ENCODE results near the gene SCYL3.
"Not testable (repeated sequence)": the region's sequence is repeated elsewhere in the genome, so short reads cannot be mapped to it uniquely, and the experiment has no call there.

Gene SCYL3

GRCh38 chr1:169835647-169836046, 58.0 kb downstream of the SCYL3 start:
- no peaks in the 10 kb centered on the region for H3K4me1 ChIP-seq (ENCODE audit: control insufficient read depth, low read depth, low read length)
- H3K9me3 ChIP-seq (ENCODE audit: control insufficient read depth, low read depth, low read length), result no peaks in the 10 kb centered on the region
- H3K27ac ChIP-seq (ENCODE audit: low read length), result no peak overlapping the region
- H3K4me3 ChIP-seq (ENCODE audit: low read length), result no peak overlapping the region
- H3K9ac ChIP-seq (ENCODE audit: low read length), result no peak overlapping the region
- H3K36me3 ChIP-seq (ENCODE audit: control insufficient read depth, low read depth, low read length), result peaks cover 51% of the 10 kb centered on the region
- H3K27me3 ChIP-seq (ENCODE audit: control insufficient read depth, insufficient read depth, low read length), result no peaks in the 10 kb centered on the region

GRCh38 chr1:169834869-169835268, 58.8 kb downstream of the SCYL3 start:
- no peak overlapping the region for H3K9ac ChIP-seq (ENCODE audit: low read length)
- no peaks in the 10 kb centered on the region for H3K4me1 ChIP-seq (ENCODE audit: control insufficient read depth, low read depth, low read length)
- H3K27me3 ChIP-seq (ENCODE audit: control insufficient read depth, insufficient read depth, low read length), result no peaks in the 10 kb centered on the region
- no peak overlapping the region for H3K27ac ChIP-seq (ENCODE audit: low read length)
- H3K4me3 ChIP-seq (ENCODE audit: low read length), result no peak overlapping the region
- peaks cover 57% of the 10 kb centered on the region for H3K36me3 ChIP-seq (ENCODE audit: control insufficient read depth, low read depth, low read length)
- no peaks in the 10 kb centered on the region for H3K9me3 ChIP-seq (ENCODE audit: control insufficient read depth, low read depth, low read length)

- Histone ChIP-seq H3K9ac (ENCODE audit: low read length) (no peak overlapping the region), H3K4me1 (ENCODE audit: control insufficient read depth, low read depth, low read length) (no peaks in the 10 kb centered on the region), H3K9me3 (ENCODE audit: control insufficient read depth, low read depth, low read length) (no peaks in the 10 kb centered on the region), H3K4me3 (ENCODE audit: low read length) (no peak overlapping the region), H3K27me3 (ENCODE audit: control insufficient read depth, insufficient read depth, low read length) (no peaks in the 10 kb centered on the region), H3K36me3 (ENCODE audit: control insufficient read depth, low read depth, low read length) (peaks cover 56% of the 10 kb centered on the region), H3K27ac (ENCODE audit: low read length) (no peak overlapping the region)
Measured at GRCh38 chr1:169833179-169833901, 60.4 kb downstream of the SCYL3 start.

- H3K4me1 ChIP-seq (ENCODE audit: control insufficient read depth, low read depth, low read length), result no peaks in the 10 kb centered on the region
- peaks cover 54% of the 10 kb centered on the region for H3K36me3 ChIP-seq (ENCODE audit: control insufficient read depth, low read depth, low read length)
- no peaks in the 10 kb centered on the region for H3K9me3 ChIP-seq (ENCODE audit: control insufficient read depth, low read depth, low read length)
- no peak overlapping the region for H3K27ac ChIP-seq (ENCODE audit: low read length)
- no peak overlapping the region for H3K4me3 ChIP-seq (ENCODE audit: low read length)
- H3K27me3 ChIP-seq (ENCODE audit: control insufficient read depth, insufficient read depth, low read length), result no peaks in the 10 kb centered on the region
- no peak overlapping the region for H3K9ac ChIP-seq (ENCODE audit: low read length)
Measured at GRCh38 chr1:169829671-169830070, 64.0 kb downstream of the SCYL3 start.

GRCh38 chr1:169824153-169824552, 69.5 kb downstream of the SCYL3 start:
- H3K4me1 ChIP-seq (ENCODE audit: control insufficient read depth, low read depth, low read length), result no peaks in the 10 kb centered on the region
- no peak overlapping the region for H3K9ac ChIP-seq (ENCODE audit: low read length)
- no peaks in the 10 kb centered on the region for H3K27me3 ChIP-seq (ENCODE audit: control insufficient read depth, insufficient read depth, low read length)
- H3K4me3 ChIP-seq (ENCODE audit: low read length), result no peak overlapping the region
- no peak overlapping the region for H3K27ac ChIP-seq (ENCODE audit: low read length)
- no peaks in the 10 kb centered on the region for H3K9me3 ChIP-seq (ENCODE audit: control insufficient read depth, low read depth, low read length)
- peaks cover 27% of the 10 kb centered on the region for H3K36me3 ChIP-seq (ENCODE audit: control insufficient read depth, low read depth, low read length)

GRCh38 chr1:169821500-169821899, 72.2 kb downstream of the SCYL3 start:
- Histone ChIP-seq H3K36me3 (ENCODE audit: control insufficient read depth, low read depth, low read length) (peaks cover 24% of the 10 kb centered on the region), H3K4me3 (ENCODE audit: low read length) (no peak overlapping the region)

GRCh38 chr1:169816617-169817016, 77.1 kb downstream of the SCYL3 start:
- Histone ChIP-seq H3K4me3 (ENCODE audit: low read length) (no peak overlapping the region), H3K36me3 (ENCODE audit: control insufficient read depth, low read depth, low read length) (peaks cover 25% of the 10 kb centered on the region), H3K9me3 (ENCODE audit: control insufficient read depth, low read depth, low read length) (peaks cover 5% of the 10 kb centered on the region), H3K27me3 (ENCODE audit: control insufficient read depth, insufficient read depth, low read length) (no peaks in the 10 kb centered on the region), H3K4me1 (ENCODE audit: control insufficient read depth, low read depth, low read length) (no peaks in the 10 kb centered on the region), H3K9ac (ENCODE audit: low read length) (no peak overlapping the region), H3K27ac (ENCODE audit: low read length) (no peak overlapping the region)

More at GRCh38 chr1:169821500-169821899, 72.2 kb downstream of the SCYL3 start:
- H3K27ac ChIP-seq (ENCODE audit: low read length), result no peak overlapping the region
- H3K27me3 ChIP-seq (ENCODE audit: control insufficient read depth, insufficient read depth, low read length), result no peaks in the 10 kb centered on the region
- H3K9me3 ChIP-seq (ENCODE audit: control insufficient read depth, low read depth, low read length), result peaks cover 5% of the 10 kb centered on the region
- no peak overlapping the region for H3K9ac ChIP-seq (ENCODE audit: low read length)
- H3K4me1 ChIP-seq (ENCODE audit: control insufficient read depth, low read depth, low read length), result no peaks in the 10 kb centered on the region

- Histone ChIP-seq H3K9ac (ENCODE audit: low read length) (no peak overlapping the region), H3K36me3 (ENCODE audit: control insufficient read depth, low read depth, low read length) (peaks cover 25% of the 10 kb centered on the region), H3K4me1 (ENCODE audit: control insufficient read depth, low read depth, low read length) (no peaks in the 10 kb centered on the region), H3K4me3 (ENCODE audit: low read length) (no peak overlapping the region), H3K27me3 (ENCODE audit: control insufficient read depth, insufficient read depth, low read length) (no peaks in the 10 kb centered on the region), H3K27ac (ENCODE audit: low read length) (no peak overlapping the region), H3K9me3 (ENCODE audit: control insufficient read depth, low read depth, low read length) (peaks cover 5% of the 10 kb centered on the region)
Measured at GRCh38 chr1:169814265-169814664, 79.4 kb downstream of the SCYL3 start.

- no peaks in the 10 kb centered on the region for H3K4me1 ChIP-seq (ENCODE audit: control insufficient read depth, low read depth, low read length)
- H3K9me3 ChIP-seq (ENCODE audit: control insufficient read depth, low read depth, low read length), result no peaks in the 10 kb centered on the region
- peaks cover 33% of the 10 kb centered on the region for H3K36me3 ChIP-seq (ENCODE audit: control insufficient read depth, low read depth, low read length)
- no peak overlapping the region for H3K4me3 ChIP-seq (ENCODE audit: low read length)
- no peaks in the 10 kb centered on the region for H3K27me3 ChIP-seq (ENCODE audit: control insufficient read depth, insufficient read depth, low read length)
- H3K27ac ChIP-seq (ENCODE audit: low read length), result no peak overlapping the region
- no peak overlapping the region for H3K9ac ChIP-seq (ENCODE audit: low read length)
Measured at GRCh38 chr1:169812131-169812530, 81.6 kb downstream of the SCYL3 start.

- H3K27me3 ChIP-seq (ENCODE audit: control insufficient read depth, insufficient read depth, low read length); H3K9me3 ChIP-seq (ENCODE audit: control insufficient read depth, low read depth, low read length); H3K4me1 ChIP-seq (ENCODE audit: control insufficient read depth, low read depth, low read length); H3K9ac ChIP-seq (ENCODE audit: low read length); H3K4me3 ChIP-seq (ENCODE audit: low read length); H3K27ac ChIP-seq (ENCODE audit: low read length): not testable (repeated sequence)
- peaks cover 35% of the 10 kb centered on the region for H3K36me3 ChIP-seq (ENCODE audit: control insufficient read depth, low read depth, low read length)
Measured at GRCh38 chr1:169811418-169812035, 82.2 kb downstream of the SCYL3 start.

- H3K27me3 ChIP-seq (ENCODE audit: control insufficient read depth, insufficient read depth, low read length), result no peaks in the 10 kb centered on the region
- H3K9me3 ChIP-seq (ENCODE audit: control insufficient read depth, low read depth, low read length), result no peaks in the 10 kb centered on the region
- H3K4me3 ChIP-seq (ENCODE audit: low read length), result no peak overlapping the region
- peaks cover 48% of the 10 kb centered on the region for H3K36me3 ChIP-seq (ENCODE audit: control insufficient read depth, low read depth, low read length)
- H3K27ac ChIP-seq (ENCODE audit: low read length), result no peak overlapping the region
- no peaks in the 10 kb centered on the region for H3K4me1 ChIP-seq (ENCODE audit: control insufficient read depth, low read depth, low read length)
- no peak overlapping the region for H3K9ac ChIP-seq (ENCODE audit: low read length)
Measured at GRCh38 chr1:169809370-169810095, 84.2 kb downstream of the SCYL3 start.
